OCI-LY7 (cell line): ENCODE data around the gene MROH7. TPM values are rescaled to one million over a fixed set of nuclear protein-coding genes. Genes with fewer than 3 reads are reported as not detected.

Experiments used
- BruUV-seq: library from RNA; stranded (reverse); fragments of 400-500 nt; replicated peaks from 2 replicates; lab custom pipeline; 2021; lab: Mats Ljungman, UMichigan
- CTCF ChIA-PET: fragments of 300-600 bp; sonication (Branson Sonifier 250); formaldehyde crosslinking; loops from one replicate; lab custom pipeline; 2022; ENCODE audit warnings: antibody characterized with exemption; ENCODE audit not compliant: unreplicated experiment; lab: Charles Lee
- POLR2A ChIA-PET: fragments of 300-600 bp; sonication (Branson Sonifier 250); formaldehyde crosslinking; loops from one replicate; lab custom pipeline; 2022; ENCODE audit warnings: antibody characterized with exemption; lab: Charles Lee
- DNase-seq: peaks from one replicate; pipeline ENCODE4 v3.0.0-alpha.2; 2015; ENCODE audit warnings: low spot score
- H2AFZ ChIP-seq: fragments of 200-600 bp; sonication (generic), shearing (Covaris generic); 2 replicates; pipeline ENCODE4 v1.6.1; 2014; ENCODE audit warnings: mild to moderate bottlenecking, antibody characterized with exemption, low read length, moderate library complexity
- H3K27ac ChIP-seq: fragments of 200-600 bp; sonication (generic); 2 replicates; pipeline ENCODE4 v1.5.1; 2014; ENCODE audit warnings: mixed run types, low read depth, mild to moderate bottlenecking, moderate library complexity, low read length, inconsistent platforms; ENCODE audit not compliant: poor library complexity, severe bottlenecking
- H3K36me3 ChIP-seq: fragments of 200-600 bp; sonication (generic); 2 replicates; pipeline ENCODE4 v1.6.1; 2014; ENCODE audit warnings: mild to moderate bottlenecking, antibody characterized with exemption, low read length, moderate library complexity, mixed read lengths; ENCODE audit not compliant: insufficient read depth
- H3K4me1 ChIP-seq: fragments of 200-600 bp; sonication (generic); 2 replicates; pipeline ENCODE4 v1.5.1; 2014; ENCODE audit warnings: mild to moderate bottlenecking, low read length; ENCODE audit not compliant: insufficient read depth, poor library complexity, severe bottlenecking
- H3K4me2 ChIP-seq: fragments of 200-600 bp; sonication (generic); 2 replicates; pipeline ENCODE4 v1.6.1; 2014; ENCODE audit warnings: mild to moderate bottlenecking, low read length
- H3K4me3 ChIP-seq: fragments of 200-600 bp; sonication (generic); 2 replicates; pipeline ENCODE4 v1.5.1; 2014; ENCODE audit warnings: mild to moderate bottlenecking, low read depth, low read length; ENCODE audit not compliant: poor library complexity, severe bottlenecking
- H3K79me2 ChIP-seq: fragments of 200-600 bp; sonication (generic); 2 replicates; pipeline ENCODE4 v1.6.1; 2016; ENCODE audit warnings: low read depth, mild to moderate bottlenecking, low read length, moderate library complexity, mixed read lengths; ENCODE audit not compliant: insufficient read depth
- H3K9me2 ChIP-seq: fragments of 200-600 bp; sonication (generic); 2 replicates; pipeline ENCODE4 v1.6.1; 2016; ENCODE audit warnings: mild to moderate bottlenecking, low read length, mixed read lengths; ENCODE audit not compliant: insufficient read depth
- H3K9me3 ChIP-seq: fragments of 200-600 bp; sonication (generic); 2 replicates; pipeline ENCODE4 v1.6.1; 2014; ENCODE audit warnings: mild to moderate bottlenecking, mixed run types, low read length, mixed read lengths
- H4K20me1 ChIP-seq: fragments of 200-600 bp; sonication (generic); 2 replicates; pipeline ENCODE4 v1.6.1; 2014; ENCODE audit warnings: mild to moderate bottlenecking, antibody characterized with exemption, low read length, moderate library complexity, mixed read lengths; ENCODE audit not compliant: insufficient read depth
- CTCF ChIP-seq: fragments of 200-600 bp; sonication (generic); conservative IDR thresholded peaks from 2 replicates; pipeline ENCODE4 v1.5.1; 2014; ENCODE audit warnings: mild to moderate bottlenecking, antibody characterized with exemption, low read length, moderate library complexity, mixed read lengths
- EZH2phosphoT487 ChIP-seq: fragments of 200-600 bp; sonication (generic); IDR thresholded peaks from 2 replicates; pipeline ENCODE4 v1.6.1; 2018; ENCODE audit warnings: low read depth, borderline replicate concordance, mild to moderate bottlenecking, mixed run types, antibody characterized with exemption, low read length, moderate library complexity, mixed read lengths
- intact Hi-C: fragments of 100-400 bp; cut with micrococcal nuclease; formaldehyde crosslinking; loops from one replicate; pipeline ENCODE4 v1.10.0; 2022; ENCODE audit not compliant: unreplicated experiment
- total RNA-seq, 2 experiments: library from RNA; depleted of rRNA in 1 of 2; stranded (reverse); fragments of >200 nt in 1 of 2; shearing (Covaris generic) in 1 of 2; gene quantifications; 2 replicates each; pipeline ENCODE4 v1.2.3, GENCODE V29; 2014 to 2022

The MROH7 gene
- total RNA-seq, 2 experiments from 2014 or later: not detected

GRCh38 chr1:54606096-54606989 is 35.2 kb upstream of the MROH7 start:
- no TSS peak for BruUV-seq
- Histone ChIP-seq H3K9me3 (no peaks in the 10 kb centered on the region), H3K79me2 (no peaks in the 10 kb centered on the region), H3K36me3 (no peaks in the 10 kb centered on the region), H3K9me2 (no peaks in the 10 kb centered on the region), H3K27ac (no peak overlapping the region), H3K4me3 (no peak overlapping the region), H3K4me2 (no peak overlapping the region), H2AFZ (no peak overlapping the region), H4K20me1 (no peaks in the 10 kb centered on the region), H3K4me1 (peaks cover 10% of the 10 kb centered on the region)
- ChIA-PET POLR2A (no interaction called here), CTCF (no interaction called here)
- no peak for TF ChIP-seq EZH2phosphoT487
- no peak for TF ChIP-seq CTCF
- no peak for DNase-seq
- intact Hi-C loops: no loop called here

- BruUV-seq: no TSS peak
- CTCF ChIA-PET: no interaction called here
- no peak overlapping the region for H3K4me3 ChIP-seq
- H3K27ac ChIP-seq: no peak overlapping the region
- H3K4me2 ChIP-seq: no peak overlapping the region
- no peak for DNase-seq
- POLR2A ChIA-PET: no interaction called here
- TF ChIP-seq EZH2phosphoT487 (no peak), CTCF (no peak)
- H3K36me3 ChIP-seq: no peaks in the 10 kb centered on the region
- no peaks in the 10 kb centered on the region for H3K9me2 ChIP-seq
- intact Hi-C loops: no loop called here
- H2AFZ ChIP-seq: no peak overlapping the region
- H3K4me1 ChIP-seq: peaks cover 10% of the 10 kb centered on the region
- H4K20me1 ChIP-seq: no peaks in the 10 kb centered on the region
- no peaks in the 10 kb centered on the region for H3K9me3 ChIP-seq
- no peaks in the 10 kb centered on the region for H3K79me2 ChIP-seq
Observed at GRCh38 chr1:54606990-54607325, 34.6 kb upstream of the MROH7 start.
